ENCODE results near the gene MLLT10.

GRCh38 chr10:21584834-21585530 is 51.0 kb downstream of the MLLT10 start:
- TF ChIP-seq POLR2A (IDR thresholded peaks at IDR 0.05; ENCODE audit: low read depth, low read length) = no peak
- no peak for TF ChIP-seq TAF1 (IDR thresholded peaks at IDR 0.05; ENCODE audit: borderline replicate concordance, low read depth, low read length)
- TF ChIP-seq POLR2AphosphoS5 (IDR thresholded peaks at IDR 0.05; ENCODE audit: low read depth, low read length) = no peak
